ENCODE results near the gene AHNAK. TPM values are rescaled to one million over a fixed set of nuclear protein-coding genes. Genes with fewer than 3 reads are reported as not detected.
"Not testable (repeated sequence)": the region's sequence is repeated elsewhere in the genome, so short reads cannot be mapped to it uniquely, and the experiment has no call there.

AHNAK gene
- total RNA-seq, 1 experiment from 2014 or later = 345 TPM

GRCh38 chr11:62578541-62578940 is 31.9 kb upstream of the AHNAK start:
- H3K4me1 ChIP-seq (replicated peaks) = peaks cover 14% of the 10 kb centered on the region
- H3K9me3 ChIP-seq (replicated peaks) = no peaks in the 10 kb centered on the region
- no peak overlapping the region for H3K4me3 ChIP-seq
- peaks cover 76% of the 10 kb centered on the region for H3K36me3 ChIP-seq
- no peaks in the 10 kb centered on the region for H3K27me3 ChIP-seq (replicated peaks)
- no peak overlapping the region for H3K27ac ChIP-seq
- DNase-seq (ENCODE audit: low read depth in 1 of 2, low spot score in 2 of 2) = no peak

- no peaks in the 10 kb centered on the region for H3K9me3 ChIP-seq (replicated peaks)
- no peak overlapping the region for H3K4me3 ChIP-seq
- DNase-seq (ENCODE audit: low read depth in 1 of 2, low spot score in 2 of 2) = no peak
- H3K36me3 ChIP-seq = peaks cover 80% of the 10 kb centered on the region
- no peaks in the 10 kb centered on the region for H3K27me3 ChIP-seq (replicated peaks)
- peaks cover 20% of the 10 kb centered on the region for H3K4me1 ChIP-seq (replicated peaks)
- H3K27ac ChIP-seq = no peak overlapping the region
Observed at GRCh38 chr11:62577046-62577714, 30.6 kb upstream of the AHNAK start.

- peaks cover 80% of the 10 kb centered on the region for H3K36me3 ChIP-seq
- H3K4me3 ChIP-seq = no peak overlapping the region
- no peak for DNase-seq (ENCODE audit: low read depth in 1 of 2, low spot score in 2 of 2)
- no peaks in the 10 kb centered on the region for H3K27me3 ChIP-seq (replicated peaks)
- no peaks in the 10 kb centered on the region for H3K9me3 ChIP-seq (replicated peaks)
- peaks cover 23% of the 10 kb centered on the region for H3K4me1 ChIP-seq (replicated peaks)
- no peak overlapping the region for H3K27ac ChIP-seq
Observed at GRCh38 chr11:62575837-62576236, 29.2 kb upstream of the AHNAK start.

GRCh38 chr11:62575156-62575555 is 28.6 kb upstream of the AHNAK start:
- peak overlapping the region; percentile 67 for H3K4me3 ChIP-seq
- no peaks in the 10 kb centered on the region for H3K9me3 ChIP-seq (replicated peaks)
- no peaks in the 10 kb centered on the region for H3K27me3 ChIP-seq (replicated peaks)
- H3K4me1 ChIP-seq (replicated peaks) = peaks cover 23% of the 10 kb centered on the region
- no peak overlapping the region for H3K27ac ChIP-seq
- DNase-seq (ENCODE audit: low read depth in 1 of 2, low spot score in 2 of 2) = no peak
- peaks cover 84% of the 10 kb centered on the region for H3K36me3 ChIP-seq

GRCh38 chr11:62574363-62575071 is 27.9 kb upstream of the AHNAK start:
- peaks cover 23% of the 10 kb centered on the region for H3K4me1 ChIP-seq (replicated peaks)
- no peak for DNase-seq (ENCODE audit: low read depth in 1 of 2, low spot score in 2 of 2)

GRCh38 chr11:62573592-62574362 is 27.2 kb upstream of the AHNAK start, which contains the start of gene EEF1G:
TSS of gene EEF1G (minus strand) at chr11:62573891. CDS start at chr11:62573842, 49 bp downstream.
- Histone ChIP-seq H3K4me1 (replicated peaks) (peaks cover 23% of the 10 kb centered on the region), H3K27me3 (replicated peaks) (no peaks in the 10 kb centered on the region), H3K9me3 (replicated peaks) (no peaks in the 10 kb centered on the region), H3K36me3 (peaks cover 85% of the 10 kb centered on the region), H3K4me3 (peak within 1 kb of the TSS; percentile 67), H3K27ac (peak within 1 kb of the TSS; percentile 61)
- DNase-seq (ENCODE audit: low read depth in 1 of 2, low spot score in 2 of 2) = peak; percentile 100

More at GRCh38 chr11:62574363-62575071, 27.9 kb upstream of the AHNAK start:
- peaks cover 84% of the 10 kb centered on the region for H3K36me3 ChIP-seq
- H3K9me3 ChIP-seq (replicated peaks) = no peaks in the 10 kb centered on the region
- H3K27me3 ChIP-seq (replicated peaks) = no peaks in the 10 kb centered on the region
- H3K27ac ChIP-seq = peak overlapping the region; percentile 61
- H3K4me3 ChIP-seq = peak overlapping the region; percentile 67

GRCh38 chr11:62573006-62573591 is 26.5 kb upstream of the AHNAK start:
- no peaks in the 10 kb centered on the region for H3K27me3 ChIP-seq (replicated peaks)
- H3K27ac ChIP-seq = peak overlapping the region; percentile 47
- H3K36me3 ChIP-seq = peaks cover 85% of the 10 kb centered on the region
- peak overlapping the region; percentile 67 for H3K4me3 ChIP-seq
- H3K9me3 ChIP-seq (replicated peaks) = no peaks in the 10 kb centered on the region
- H3K4me1 ChIP-seq (replicated peaks) = peaks cover 23% of the 10 kb centered on the region
- DNase-seq (ENCODE audit: low read depth in 1 of 2, low spot score in 2 of 2) = no peak

GRCh38 chr11:62572431-62572830 is 25.8 kb upstream of the AHNAK start:
- H3K36me3 ChIP-seq = peaks cover 91% of the 10 kb centered on the region
- peak overlapping the region; percentile 67 for H3K4me3 ChIP-seq
- DNase-seq (ENCODE audit: low read depth in 1 of 2, low spot score in 2 of 2) = no peak
- H3K27ac ChIP-seq = no peak overlapping the region
- no peaks in the 10 kb centered on the region for H3K27me3 ChIP-seq (replicated peaks)
- H3K4me1 ChIP-seq (replicated peaks) = peaks cover 23% of the 10 kb centered on the region
- H3K9me3 ChIP-seq (replicated peaks) = no peaks in the 10 kb centered on the region

- not testable (repeated sequence) for DNase-seq (ENCODE audit: low read depth in 1 of 2, low spot score in 2 of 2); H3K9me3 ChIP-seq (replicated peaks); H3K27me3 ChIP-seq (replicated peaks); H3K27ac ChIP-seq; H3K4me3 ChIP-seq
- peaks cover 92% of the 10 kb centered on the region for H3K36me3 ChIP-seq
- H3K4me1 ChIP-seq (replicated peaks) = peaks cover 23% of the 10 kb centered on the region
Observed at GRCh38 chr11:62571493-62571892, 24.9 kb upstream of the AHNAK start.

GRCh38 chr11:62570903-62571302 is 24.3 kb upstream of the AHNAK start:
- DNase-seq (ENCODE audit: low read depth in 1 of 2, low spot score in 2 of 2); H3K27me3 ChIP-seq (replicated peaks); H3K4me3 ChIP-seq; H3K9me3 ChIP-seq (replicated peaks); H3K27ac ChIP-seq: not testable (repeated sequence)
- Histone ChIP-seq H3K36me3 (peaks cover 92% of the 10 kb centered on the region), H3K4me1 (replicated peaks) (peaks cover 23% of the 10 kb centered on the region)

GRCh38 chr11:62569611-62570010 is 23.0 kb upstream of the AHNAK start:
- H3K9me3 ChIP-seq (replicated peaks) = no peaks in the 10 kb centered on the region
- DNase-seq (ENCODE audit: low read depth in 1 of 2, low spot score in 2 of 2) = no peak
- no peaks in the 10 kb centered on the region for H3K27me3 ChIP-seq (replicated peaks)
- H3K27ac ChIP-seq = no peak overlapping the region
- H3K4me1 ChIP-seq (replicated peaks) = peaks cover 14% of the 10 kb centered on the region
- no peak overlapping the region for H3K4me3 ChIP-seq
- peaks cover 94% of the 10 kb centered on the region for H3K36me3 ChIP-seq

GRCh38 chr11:62567018-62567633 is 20.5 kb upstream of the AHNAK start:
- no peak for DNase-seq (ENCODE audit: low read depth in 1 of 2, low spot score in 2 of 2)
- H3K4me1 ChIP-seq (replicated peaks) = peaks cover 3% of the 10 kb centered on the region
- no peak overlapping the region for H3K4me3 ChIP-seq
- no peaks in the 10 kb centered on the region for H3K9me3 ChIP-seq (replicated peaks)
- peaks cover 100% of the 10 kb centered on the region for H3K36me3 ChIP-seq
- no peak overlapping the region for H3K27ac ChIP-seq
- no peaks in the 10 kb centered on the region for H3K27me3 ChIP-seq (replicated peaks)

GRCh38 chr11:62566247-62566646 is 19.6 kb upstream of the AHNAK start:
- DNase-seq (ENCODE audit: low read depth in 1 of 2, low spot score in 2 of 2) = no peak

More at GRCh38 chr11:62566247-62566646, 19.6 kb upstream of the AHNAK start:
- H3K36me3 ChIP-seq = peaks cover 100% of the 10 kb centered on the region
- no peaks in the 10 kb centered on the region for H3K27me3 ChIP-seq (replicated peaks)
- H3K4me1 ChIP-seq (replicated peaks) = peaks cover 6% of the 10 kb centered on the region
- H3K27ac ChIP-seq = no peak overlapping the region
- H3K9me3 ChIP-seq (replicated peaks) = no peaks in the 10 kb centered on the region
- H3K4me3 ChIP-seq = no peak overlapping the region
